Epithelial cell of esophagus (primary cell): ENCODE data around the gene ARSB.
A peak's percentile ranks its signal among the peaks of the same experiment; 100 is the strongest.

Source experiments
- DNase-seq: peaks from one replicate; pipeline ENCODE4 v3.0.0; 2010; ENCODE audit warnings: low read depth
- H3K4me3 ChIP-seq: 2 replicates; pipeline ENCODE4 v1.5.1; 2011; ENCODE audit warnings: mild to moderate bottlenecking, low read length, control low read depth
- TF ChIP-seq, protein P1 (sequence below): IDR thresholded peaks from 2 replicates; pipeline ENCODE4 v1.5.1; 2011; ENCODE audit warnings: low read depth, mild to moderate bottlenecking, low read length, control low read depth, inconsistent platforms; ENCODE audit not compliant: insufficient read depth; ENCODE audit errors: missing control alignments

ARSB gene

DNA sequence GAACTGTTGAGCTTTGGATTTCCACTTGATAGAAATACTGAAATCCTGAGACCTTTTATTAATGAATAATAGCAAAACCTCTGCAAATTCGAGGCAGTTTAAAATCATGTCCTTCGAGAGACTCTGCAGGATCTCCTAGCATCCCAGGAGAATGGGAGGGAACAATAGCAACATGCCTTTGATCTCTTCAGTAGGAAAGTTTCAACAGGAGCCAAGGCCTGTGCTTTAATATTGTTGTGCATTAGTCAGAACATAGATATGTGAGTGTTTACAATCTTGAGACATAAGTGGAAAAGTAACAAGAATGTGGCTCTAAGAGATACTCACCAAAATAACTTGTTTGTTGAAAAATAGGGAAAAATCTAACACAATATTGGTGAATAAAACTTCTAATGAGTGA lies 253.2 kb downstream of the ARSB start:
- no peak overlapping the region for H3K4me3 ChIP-seq
- peak; percentile 36 for DNase-seq
- TF ChIP-seq, protein P1, sequence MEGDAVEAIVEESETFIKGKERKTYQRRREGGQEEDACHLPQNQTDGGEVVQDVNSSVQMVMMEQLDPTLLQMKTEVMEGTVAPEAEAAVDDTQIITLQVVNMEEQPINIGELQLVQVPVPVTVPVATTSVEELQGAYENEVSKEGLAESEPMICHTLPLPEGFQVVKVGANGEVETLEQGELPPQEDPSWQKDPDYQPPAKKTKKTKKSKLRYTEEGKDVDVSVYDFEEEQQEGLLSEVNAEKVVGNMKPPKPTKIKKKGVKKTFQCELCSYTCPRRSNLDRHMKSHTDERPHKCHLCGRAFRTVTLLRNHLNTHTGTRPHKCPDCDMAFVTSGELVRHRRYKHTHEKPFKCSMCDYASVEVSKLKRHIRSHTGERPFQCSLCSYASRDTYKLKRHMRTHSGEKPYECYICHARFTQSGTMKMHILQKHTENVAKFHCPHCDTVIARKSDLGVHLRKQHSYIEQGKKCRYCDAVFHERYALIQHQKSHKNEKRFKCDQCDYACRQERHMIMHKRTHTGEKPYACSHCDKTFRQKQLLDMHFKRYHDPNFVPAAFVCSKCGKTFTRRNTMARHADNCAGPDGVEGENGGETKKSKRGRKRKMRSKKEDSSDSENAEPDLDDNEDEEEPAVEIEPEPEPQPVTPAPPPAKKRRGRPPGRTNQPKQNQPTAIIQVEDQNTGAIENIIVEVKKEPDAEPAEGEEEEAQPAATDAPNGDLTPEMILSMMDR, result no peak

GRCh38 chr5:78730300-78731094 lies 254.6 kb downstream of the ARSB start:
- no peak overlapping the region for H3K4me3 ChIP-seq
- TF ChIP-seq, protein P1, result no peak
- no peak for DNase-seq

- DNase-seq, result no peak
- TF ChIP-seq, protein P1, result no peak
- no peak overlapping the region for H3K4me3 ChIP-seq
Observed at GRCh38 chr5:78727786-78728761, 257.0 kb downstream of the ARSB start.
